ENCODE data around the gene SOX6. TPM values are rescaled to one million over a fixed set of nuclear protein-coding genes. Genes with fewer than 3 reads are reported as not detected.

The SOX6 gene
- total RNA-seq, 2 donors from 2014 or later: 3.1 to 15.5 TPM

GRCh38 chr11:16312233-16312765, 44.0 kb downstream of the SOX6 start:
- whole genome bisulfite sequencing: 96% methylated on average over 3 of the region's 3 CpGs
- H3K4me1 ChIP-seq (replicated peaks): no peaks in the 10 kb centered on the region
- H3K4me3 ChIP-seq: no peak overlapping the region
- H3K27me3 ChIP-seq (replicated peaks; ENCODE audit: insufficient read depth): no peaks in the 10 kb centered on the region
- TF ChIP-seq CTCF (IDR thresholded peaks at IDR 0.05): no peak
- DNase-seq (ENCODE audit: low spot score): no peak
- H3K36me3 ChIP-seq: no peaks in the 10 kb centered on the region
- intact Hi-C loops (cut with DNase I): no loop called here
- no peaks in the 10 kb centered on the region for H3K9me3 ChIP-seq
- no peak overlapping the region for H3K27ac ChIP-seq

DNA sequence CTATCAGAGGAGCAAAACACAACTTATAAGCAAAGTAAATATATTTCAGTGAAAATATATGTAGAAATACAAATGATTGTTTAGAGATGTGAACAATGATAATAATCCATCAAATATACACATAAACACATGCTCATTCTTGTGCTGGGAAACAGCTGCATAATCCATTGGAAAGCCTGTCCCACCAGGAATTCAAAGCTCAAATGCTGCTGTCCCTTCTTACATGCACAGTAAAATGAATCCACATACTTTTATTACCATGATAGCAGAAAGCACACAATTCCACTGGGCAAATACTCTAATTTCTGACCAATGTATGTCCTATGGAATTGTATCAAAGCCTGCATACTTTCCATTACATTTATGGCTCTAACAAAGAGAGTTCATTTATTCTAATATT, 44.5 kb downstream of the SOX6 start:
- intact Hi-C loops (cut with DNase I): no loop called here
- no peak overlapping the region for H3K4me3 ChIP-seq
- TF ChIP-seq CTCF (IDR thresholded peaks at IDR 0.05): no peak
- no peak for TF ChIP-seq POLR2A (IDR thresholded peaks at IDR 0.05)
- TF ChIP-seq POLR2AphosphoS5 (IDR thresholded peaks at IDR 0.05): no peak
- H3K36me3 ChIP-seq: no peaks in the 10 kb centered on the region
- no peaks in the 10 kb centered on the region for H3K9me3 ChIP-seq
- no peaks in the 10 kb centered on the region for H3K4me1 ChIP-seq (replicated peaks)
- H3K27ac ChIP-seq: no peak overlapping the region
- no peaks in the 10 kb centered on the region for H3K27me3 ChIP-seq (replicated peaks; ENCODE audit: insufficient read depth)
- DNase-seq (ENCODE audit: low spot score): no peak

DNA sequence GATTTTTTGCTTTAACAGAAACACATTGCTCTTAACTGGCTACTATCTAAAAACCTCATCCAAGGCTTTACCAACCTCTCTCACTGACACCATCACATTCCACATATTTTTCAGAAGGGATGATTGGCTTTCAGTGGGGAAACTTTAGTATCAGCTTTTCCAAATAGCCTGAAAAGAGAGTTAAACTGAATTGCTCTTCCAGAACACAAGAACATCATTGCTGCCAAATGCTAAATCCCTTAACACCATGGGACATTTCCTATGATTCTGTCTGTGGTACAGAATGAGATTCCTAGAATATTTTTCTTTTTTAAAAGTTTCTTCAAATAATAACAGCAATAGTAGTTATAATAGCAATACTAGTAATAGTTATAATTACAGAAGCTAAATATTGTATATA, 45.4 kb downstream of the SOX6 start:
- Histone ChIP-seq H3K27me3 (replicated peaks; ENCODE audit: insufficient read depth) (no peaks in the 10 kb centered on the region), H3K36me3 (no peaks in the 10 kb centered on the region), H3K9me3 (no peaks in the 10 kb centered on the region), H3K4me3 (no peak overlapping the region), H3K27ac (no peak overlapping the region), H3K4me1 (replicated peaks) (no peaks in the 10 kb centered on the region)
- TF ChIP-seq POLR2AphosphoS5 (IDR thresholded peaks at IDR 0.05) (no peak), POLR2A (IDR thresholded peaks at IDR 0.05) (no peak), CTCF (IDR thresholded peaks at IDR 0.05) (no peak)
- DNase-seq (ENCODE audit: low spot score): no peak
- intact Hi-C loops (cut with DNase I): no loop called here

GRCh38 chr11:16309226-16309625, 47.1 kb downstream of the SOX6 start:
- H3K4me1 ChIP-seq (replicated peaks): no peaks in the 10 kb centered on the region
- TF ChIP-seq CTCF (IDR thresholded peaks at IDR 0.05): no peak
- TF ChIP-seq POLR2AphosphoS5 (IDR thresholded peaks at IDR 0.05): no peak
- TF ChIP-seq POLR2A (IDR thresholded peaks at IDR 0.05): no peak
- DNase-seq (ENCODE audit: low spot score): no peak
- H3K27ac ChIP-seq: no peak overlapping the region
- no peak overlapping the region for H3K4me3 ChIP-seq
- intact Hi-C loops (cut with DNase I): no loop called here
- no peaks in the 10 kb centered on the region for H3K36me3 ChIP-seq
- no peaks in the 10 kb centered on the region for H3K9me3 ChIP-seq
- H3K27me3 ChIP-seq (replicated peaks; ENCODE audit: insufficient read depth): no peaks in the 10 kb centered on the region
- WGBS: 81% methylated on average over 2 of the region's 2 CpGs

DNA sequence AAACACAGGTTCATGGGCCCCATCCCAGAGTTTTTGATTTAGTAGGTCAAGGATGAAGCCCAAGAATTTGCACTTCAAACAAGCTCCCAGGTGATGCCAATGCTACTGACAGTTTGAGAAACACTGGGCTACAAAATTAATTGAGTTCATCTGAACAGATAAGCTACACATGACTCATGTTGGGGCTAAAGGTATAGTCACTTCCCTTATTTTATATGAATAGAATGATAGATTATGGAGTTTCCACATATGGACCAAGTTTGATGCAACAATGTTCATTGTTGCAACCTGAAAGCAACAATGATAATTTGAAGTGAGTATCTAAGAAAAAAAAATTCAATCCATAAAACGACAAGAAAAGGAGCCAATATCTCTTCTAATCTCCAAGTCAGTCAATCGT, 54.9 kb downstream of the SOX6 start:
- no peak for TF ChIP-seq POLR2A (IDR thresholded peaks at IDR 0.05)
- TF ChIP-seq POLR2AphosphoS5 (IDR thresholded peaks at IDR 0.05): no peak
- no peak for TF ChIP-seq CTCF (IDR thresholded peaks at IDR 0.05)
- WGBS: 86% methylated on average over 2 of the region's 2 CpGs
- no peaks in the 10 kb centered on the region for H3K36me3 ChIP-seq
- intact Hi-C loops (cut with DNase I): no loop called here
- no peaks in the 10 kb centered on the region for H3K4me1 ChIP-seq (replicated peaks)
- no peaks in the 10 kb centered on the region for H3K27me3 ChIP-seq (replicated peaks; ENCODE audit: insufficient read depth)
- no peak for DNase-seq (ENCODE audit: low spot score)
- H3K9me3 ChIP-seq: no peaks in the 10 kb centered on the region
- no peak overlapping the region for H3K4me3 ChIP-seq
- H3K27ac ChIP-seq: no peak overlapping the region

Data from prostate gland (tissue), 2 donors.